Activated T-cell treated with anti-CD3 and anti-CD28 coated beads, Interleukin-2, amount 50 U/mL, for 1 hour (primary cell): ENCODE data around the gene TEX44.

Source experiments
- DNase-seq: peaks from one replicate; pipeline ENCODE4 v3.0.0-alpha.2; 2020

Gene TEX44

GRCh38 chr2:231640241-231640640 lies 47.6 kb downstream of the TEX44 start:
- no peak for DNase-seq

GRCh38 chr2:231640641-231641111 lies 48.0 kb downstream of the TEX44 start:
- no peak for DNase-seq

- DNase-seq = peak; percentile 55
These were observed 50.2 kb downstream of the TEX44 start for GRCh38 chr2:231642631-231643494.

- no peak for DNase-seq
These were observed 50.8 kb downstream of the TEX44 start for GRCh38 chr2:231643495-231643888.
